Measurements from ENCODE around the gene PAX5.

PAX5 gene

GRCh38 chr9:36905101-36906066 is 128.7 kb downstream of the PAX5 start:
- Histone ChIP-seq H3K4me1 (ENCODE audit: control insufficient read depth, insufficient read depth, low read length) (peaks cover 21% of the 10 kb centered on the region), H3K27ac (ENCODE audit: extremely low read depth, low read depth, low read length) (no peak overlapping the region), H3K4me3 (ENCODE audit: low read depth, low read length) (no peak overlapping the region), H3K36me3 (ENCODE audit: control insufficient read depth in 2 of 2, insufficient read depth in 1 of 2, low read length in 2 of 2) (no peaks in the 10 kb centered on the region), H3K9me3 (ENCODE audit: control insufficient read depth, insufficient read depth, low read depth, low read length) (no peaks in the 10 kb centered on the region)
- no peak for TF ChIP-seq ZNF155 (tag by site-specific recombination; IDR thresholded peaks at IDR 0.05)
- TF ChIP-seq ZNF391 (tag by site-specific recombination; IDR thresholded peaks at IDR 0.05; ENCODE audit: borderline replicate concordance, low read depth), result no peak
- TF ChIP-seq ZNF174 (tag by site-specific recombination; IDR thresholded peaks at IDR 0.05), result no peak
- POLR2A ChIA-PET, result no interaction called here
- CTCF ChIA-PET, result interaction anchor here (0.6 to 6.8 kb wide), 18 partner anchors 9 to 340 kb away, joined by 3 to 51 read pairs (median 4); no protein-coding TSS in a partner anchor

GRCh38 chr9:36903541-36904435 is 130.3 kb downstream of the PAX5 start:
- Histone ChIP-seq H3K4me3 (ENCODE audit: low read depth, low read length) (no peak overlapping the region), H3K27ac (ENCODE audit: extremely low read depth, low read depth, low read length) (peak overlapping the region; percentile 12; the same call in 1 of the 2 replicates), H3K4me1 (ENCODE audit: control insufficient read depth, insufficient read depth, low read length) (peaks cover 21% of the 10 kb centered on the region), H3K9me3 (ENCODE audit: control insufficient read depth, insufficient read depth, low read depth, low read length) (no peaks in the 10 kb centered on the region), H3K36me3 (ENCODE audit: control insufficient read depth in 2 of 2, insufficient read depth in 1 of 2, low read length in 2 of 2) (no peaks in the 10 kb centered on the region)
- CTCF ChIA-PET, result interaction anchor here (0.5 to 3.9 kb wide), 14 partner anchors 9 to 342 kb away, joined by 3 to 31 read pairs (median 4); no protein-coding TSS in a partner anchor
- POLR2A ChIA-PET, result interaction anchor here (0.8 to 1.2 kb wide), 4 partner anchors 8 to 31 kb away, joined by 3 to 5 read pairs (median 4); no protein-coding TSS in a partner anchor
- TF ChIP-seq ZNF621 (tag by site-specific recombination; IDR thresholded peaks at IDR 0.05) (no peak), SP3 (tag by site-specific recombination; IDR thresholded peaks at IDR 0.05) (no peak), ZNF629 (tag by site-specific recombination; IDR thresholded peaks at IDR 0.05) (peak; percentile 56), ZNF398 (tag by site-specific recombination; IDR thresholded peaks at IDR 0.05) (no peak), ZNF658 (tag by site-specific recombination; IDR thresholded peaks at IDR 0.05) (no peak), IKZF3 (tag by site-specific recombination; IDR thresholded peaks at IDR 0.05) (no peak), ZNF302 (tag by site-specific recombination; IDR thresholded peaks at IDR 0.05; ENCODE audit: low read depth) (no peak), KLF1 (tag by site-specific recombination; IDR thresholded peaks at IDR 0.05) (no peak), HOXD13 (CRISPR knock-in tag; IDR thresholded peaks at IDR 0.05; ENCODE audit: borderline replicate concordance) (peak; percentile 94; the same call in 1 of the 2 replicates), PRDM1 (tag by site-specific recombination; IDR thresholded peaks at IDR 0.05) (no peak), ZNF394 (tag by site-specific recombination; IDR thresholded peaks at IDR 0.05; ENCODE audit: borderline replicate concordance) (0 out of 2 replicates have a peak, but pooled peaks have one; percentile 19), ZNF174 (tag by site-specific recombination; IDR thresholded peaks at IDR 0.05) (no peak), ZNF768 (tag by site-specific recombination; IDR thresholded peaks at IDR 0.05) (peak; percentile 98), ZNF692 (tag by site-specific recombination; IDR thresholded peaks at IDR 0.05) (0 out of 2 replicates have a peak, but pooled peaks have one; percentile 40), WT1 (tag by site-specific recombination; IDR thresholded peaks at IDR 0.05) (no peak), ZNF670 (tag by site-specific recombination; IDR thresholded peaks at IDR 0.05; ENCODE audit: low read depth) (no peak), ZNF704 (tag by site-specific recombination; IDR thresholded peaks at IDR 0.05) (no peak)
- TF ChIP-seq, protein P1, sequence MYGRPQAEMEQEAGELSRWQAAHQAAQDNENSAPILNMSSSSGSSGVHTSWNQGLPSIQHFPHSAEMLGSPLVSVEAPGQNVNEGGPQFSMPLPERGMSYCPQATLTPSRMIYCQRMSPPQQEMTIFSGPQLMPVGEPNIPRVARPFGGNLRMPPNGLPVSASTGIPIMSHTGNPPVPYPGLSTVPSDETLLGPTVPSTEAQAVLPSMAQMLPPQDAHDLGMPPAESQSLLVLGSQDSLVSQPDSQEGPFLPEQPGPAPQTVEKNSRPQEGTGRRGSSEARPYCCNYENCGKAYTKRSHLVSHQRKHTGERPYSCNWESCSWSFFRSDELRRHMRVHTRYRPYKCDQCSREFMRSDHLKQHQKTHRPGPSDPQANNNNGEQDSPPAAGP (tag by site-specific recombination; IDR thresholded peaks at IDR 0.05), result 0 out of 2 replicates have a peak, but pooled peaks have one; percentile 59
- TF ChIP-seq, protein P2, sequence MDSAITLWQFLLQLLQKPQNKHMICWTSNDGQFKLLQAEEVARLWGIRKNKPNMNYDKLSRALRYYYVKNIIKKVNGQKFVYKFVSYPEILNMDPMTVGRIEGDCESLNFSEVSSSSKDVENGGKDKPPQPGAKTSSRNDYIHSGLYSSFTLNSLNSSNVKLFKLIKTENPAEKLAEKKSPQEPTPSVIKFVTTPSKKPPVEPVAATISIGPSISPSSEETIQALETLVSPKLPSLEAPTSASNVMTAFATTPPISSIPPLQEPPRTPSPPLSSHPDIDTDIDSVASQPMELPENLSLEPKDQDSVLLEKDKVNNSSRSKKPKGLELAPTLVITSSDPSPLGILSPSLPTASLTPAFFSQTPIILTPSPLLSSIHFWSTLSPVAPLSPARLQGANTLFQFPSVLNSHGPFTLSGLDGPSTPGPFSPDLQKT (IDR thresholded peaks at IDR 0.05; ENCODE audit: borderline replicate concordance, low read depth, low read length), result no peak

Measured in HEK293 (cell line).